Cardiac fibroblast (primary cell): ENCODE data around the gene GTPBP4.
A peak's percentile ranks its signal among the peaks of the same experiment; 100 is the strongest.

Experiments
- DNase-seq, 2 donors: peaks; one replicate each; pipeline versions ENCODE4 v3.0.0 to v3.0.0-alpha.2; 2010; ENCODE audit warnings: low read depth in 2 of 2
- H3K4me3 ChIP-seq, 2 donors: replicated peaks in 1 of 2; 1 replicate in 1 of 2; 2 replicates in 1 of 2; pipeline ENCODE4 v1.5.1; 2011; ENCODE audit warnings: low read depth in 2 of 2, low read length in 2 of 2, mild to moderate bottlenecking in 2 of 2, moderate library complexity in 1 of 2
- TF ChIP-seq, protein P1 (sequence below): IDR thresholded peaks from one replicate; pipeline ENCODE4 v1.5.1; 2011; ENCODE audit warnings: low read depth, mild to moderate bottlenecking, low read length, inconsistent platforms

Gene GTPBP4

DNA sequence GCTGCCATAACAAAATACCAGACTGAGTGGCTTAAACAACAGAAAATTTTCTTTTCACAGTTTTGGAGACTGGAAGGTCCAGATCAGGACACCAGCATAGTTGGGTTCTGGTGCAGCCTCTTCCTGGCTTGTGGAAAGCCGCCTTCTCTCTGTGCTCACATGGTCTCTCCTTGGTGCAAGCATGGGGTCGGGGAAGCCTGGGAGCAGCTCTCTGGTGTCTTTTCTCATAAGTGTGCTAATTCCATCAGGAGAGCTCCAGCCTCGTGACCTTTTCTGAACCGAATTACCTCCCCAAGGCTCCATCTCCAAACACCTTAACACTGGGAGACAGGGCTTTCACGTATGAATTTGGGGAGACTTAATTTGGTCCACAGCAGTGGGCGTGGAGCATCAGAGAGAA, 4.8 kb upstream of the GTPBP4 start:
- H3K4me3 ChIP-seq, result no peak overlapping the region
- DNase-seq, result no peak
- TF ChIP-seq, protein P1, sequence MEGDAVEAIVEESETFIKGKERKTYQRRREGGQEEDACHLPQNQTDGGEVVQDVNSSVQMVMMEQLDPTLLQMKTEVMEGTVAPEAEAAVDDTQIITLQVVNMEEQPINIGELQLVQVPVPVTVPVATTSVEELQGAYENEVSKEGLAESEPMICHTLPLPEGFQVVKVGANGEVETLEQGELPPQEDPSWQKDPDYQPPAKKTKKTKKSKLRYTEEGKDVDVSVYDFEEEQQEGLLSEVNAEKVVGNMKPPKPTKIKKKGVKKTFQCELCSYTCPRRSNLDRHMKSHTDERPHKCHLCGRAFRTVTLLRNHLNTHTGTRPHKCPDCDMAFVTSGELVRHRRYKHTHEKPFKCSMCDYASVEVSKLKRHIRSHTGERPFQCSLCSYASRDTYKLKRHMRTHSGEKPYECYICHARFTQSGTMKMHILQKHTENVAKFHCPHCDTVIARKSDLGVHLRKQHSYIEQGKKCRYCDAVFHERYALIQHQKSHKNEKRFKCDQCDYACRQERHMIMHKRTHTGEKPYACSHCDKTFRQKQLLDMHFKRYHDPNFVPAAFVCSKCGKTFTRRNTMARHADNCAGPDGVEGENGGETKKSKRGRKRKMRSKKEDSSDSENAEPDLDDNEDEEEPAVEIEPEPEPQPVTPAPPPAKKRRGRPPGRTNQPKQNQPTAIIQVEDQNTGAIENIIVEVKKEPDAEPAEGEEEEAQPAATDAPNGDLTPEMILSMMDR, result no peak

DNA sequence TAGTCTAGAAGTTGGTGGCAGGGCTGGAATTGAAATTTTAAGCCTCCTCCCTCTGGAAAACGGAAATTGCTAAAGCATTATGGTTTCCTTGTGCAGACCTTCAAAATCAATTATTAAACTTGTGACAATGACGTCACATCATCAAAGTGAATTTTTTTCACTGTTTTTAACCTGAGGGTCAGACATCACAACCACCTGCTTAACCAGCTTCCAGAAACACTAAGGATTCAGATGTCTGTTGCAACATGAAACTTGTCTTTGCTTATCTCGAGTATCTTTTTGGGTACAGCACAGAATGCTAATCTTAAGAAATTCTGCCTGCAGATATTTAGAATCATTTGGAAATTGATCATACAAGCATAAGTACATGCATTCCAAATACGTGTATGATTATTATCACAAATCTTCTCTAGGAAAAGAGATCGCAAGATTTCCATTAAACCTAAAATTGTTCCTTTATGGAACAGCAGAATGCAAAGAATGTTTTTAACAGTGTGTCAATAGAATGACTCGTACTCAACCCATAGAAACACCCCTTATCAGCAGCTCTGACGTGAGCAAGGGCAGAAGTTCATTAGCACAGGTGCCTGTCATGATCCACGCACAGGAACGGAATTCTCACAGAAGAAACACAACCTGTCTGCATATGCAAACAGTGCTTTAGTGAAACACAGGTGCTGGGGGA, 4.1 kb upstream of the GTPBP4 start:
- DNase-seq, result no peak
- H3K4me3 ChIP-seq, result no peak overlapping the region
- TF ChIP-seq, protein P1, result no peak

GRCh38 chr10:985361-985760, 2.9 kb upstream of the GTPBP4 start:
- TF ChIP-seq, protein P1, result no peak
- no peak overlapping the region for H3K4me3 ChIP-seq
- DNase-seq, result no peak

- TF ChIP-seq, protein P1, result no peak
- peak; percentile 33 to 77 for DNase-seq
- no peak overlapping the region for H3K4me3 ChIP-seq
Observed at GRCh38 chr10:986137-986825, 2.0 kb upstream of the GTPBP4 start.

- peak; percentile 41 to 82 for DNase-seq
- H3K4me3 ChIP-seq, result peak overlapping the region; percentile 97 to 99
- TF ChIP-seq, protein P1, result no peak
Observed at GRCh38 chr10:986881-987619, 1.2 kb upstream of the GTPBP4 start.

DNA sequence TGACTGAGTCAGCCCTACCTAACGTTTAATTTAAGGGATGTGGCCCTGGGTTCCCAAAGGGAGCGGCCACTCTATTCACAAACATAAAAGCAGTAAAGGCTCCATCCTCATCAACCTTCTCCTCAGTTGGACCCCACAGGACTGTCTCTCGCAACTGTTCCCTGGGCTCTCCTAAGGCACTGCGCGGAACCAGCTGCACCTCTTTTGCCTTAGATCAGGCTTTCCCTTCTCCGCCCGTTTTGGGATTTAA, 689 bp upstream of the GTPBP4 start:
- H3K4me3 ChIP-seq, result peak overlapping the region; percentile 97 to 99
- TF ChIP-seq, protein P1, result no peak
- no peak for DNase-seq
